Measurements from ENCODE around the gene CTAG1B. TPM values are rescaled to one million over a fixed set of nuclear protein-coding genes. Genes with fewer than 3 reads are reported as not detected.
"Not testable (repeated sequence)": the region's sequence is repeated elsewhere in the genome, so short reads cannot be mapped to it uniquely, and the experiment has no call there.

Gene CTAG1B
- total RNA-seq, 1 experiment from 2014 or later, result not detected

DNA sequence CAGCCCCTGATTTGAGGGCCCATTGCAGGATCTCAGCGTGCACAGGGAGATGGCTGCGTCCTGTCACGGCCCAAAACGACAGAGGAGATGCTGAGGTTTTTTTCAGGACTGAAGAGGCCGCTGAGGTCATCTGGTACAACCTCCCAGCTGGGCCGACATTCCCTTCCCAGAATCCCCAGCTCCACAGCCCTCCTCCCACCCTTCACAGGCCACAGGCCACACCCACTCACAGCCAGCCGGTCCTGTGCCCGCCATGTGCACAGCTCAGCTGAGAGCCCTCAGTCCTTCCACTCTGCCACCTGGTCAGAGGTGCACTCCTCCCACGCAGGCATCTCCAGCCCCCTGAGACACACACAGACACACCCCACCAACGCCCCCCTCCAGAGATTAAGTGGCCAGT is 22.7 kb upstream of the CTAG1B start:
- H3K27me3 ChIP-seq (replicated peaks; ENCODE audit: insufficient read depth, low read depth, low read length, poor library complexity); H3K4me1 ChIP-seq (ENCODE audit: insufficient read depth, low read length, poor library complexity, severe bottlenecking); BruUV-seq (replicated peaks); CTCF ChIA-PET; DNase-seq (ENCODE audit: low spot score); H3K4me3 ChIP-seq (ENCODE audit: low read depth, low read length, poor library complexity, severe bottlenecking); H3K9me3 ChIP-seq (ENCODE audit: low read depth, low read length, poor library complexity, severe bottlenecking); POLR2A ChIA-PET (ENCODE audit: low non-redundant PET); intact Hi-C loops (cut with micrococcal nuclease; ENCODE audit: unreplicated experiment); H3K36me3 ChIP-seq (ENCODE audit: insufficient read depth, low read length, poor library complexity, severe bottlenecking); H3K27ac ChIP-seq (ENCODE audit: low read depth, low read length, poor library complexity, severe bottlenecking): not testable (repeated sequence)

DNA sequence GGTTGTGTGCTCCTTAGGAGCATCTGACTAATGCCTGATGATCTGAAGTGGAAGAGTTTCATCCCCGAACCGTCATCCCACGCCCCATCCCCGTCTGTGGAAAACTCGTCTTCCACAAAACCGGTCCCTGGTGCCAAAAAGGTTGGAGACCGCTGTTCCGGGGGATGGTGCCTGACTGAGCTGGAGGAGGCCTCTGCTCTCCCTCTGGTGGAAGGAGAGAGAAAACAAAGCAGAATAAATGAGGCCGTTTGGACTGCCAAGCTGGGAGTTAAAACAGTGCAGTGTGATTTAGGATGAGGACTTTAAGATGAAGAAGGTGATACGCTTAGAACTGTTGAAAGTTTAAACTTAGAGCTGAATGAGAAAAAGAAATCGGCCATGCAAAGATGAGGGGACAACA is 14.6 kb upstream of the CTAG1B start:
- CTCF ChIA-PET; POLR2A ChIA-PET (ENCODE audit: low non-redundant PET); intact Hi-C loops (cut with micrococcal nuclease; ENCODE audit: unreplicated experiment); H3K4me1 ChIP-seq (ENCODE audit: insufficient read depth, low read length, poor library complexity, severe bottlenecking); H3K27me3 ChIP-seq (replicated peaks; ENCODE audit: insufficient read depth, low read depth, low read length, poor library complexity); DNase-seq (ENCODE audit: low spot score); H3K4me3 ChIP-seq (ENCODE audit: low read depth, low read length, poor library complexity, severe bottlenecking); H3K36me3 ChIP-seq (ENCODE audit: insufficient read depth, low read length, poor library complexity, severe bottlenecking); H3K9me3 ChIP-seq (ENCODE audit: low read depth, low read length, poor library complexity, severe bottlenecking); H3K27ac ChIP-seq (ENCODE audit: low read depth, low read length, poor library complexity, severe bottlenecking); BruUV-seq (replicated peaks): not testable (repeated sequence)

DNA sequence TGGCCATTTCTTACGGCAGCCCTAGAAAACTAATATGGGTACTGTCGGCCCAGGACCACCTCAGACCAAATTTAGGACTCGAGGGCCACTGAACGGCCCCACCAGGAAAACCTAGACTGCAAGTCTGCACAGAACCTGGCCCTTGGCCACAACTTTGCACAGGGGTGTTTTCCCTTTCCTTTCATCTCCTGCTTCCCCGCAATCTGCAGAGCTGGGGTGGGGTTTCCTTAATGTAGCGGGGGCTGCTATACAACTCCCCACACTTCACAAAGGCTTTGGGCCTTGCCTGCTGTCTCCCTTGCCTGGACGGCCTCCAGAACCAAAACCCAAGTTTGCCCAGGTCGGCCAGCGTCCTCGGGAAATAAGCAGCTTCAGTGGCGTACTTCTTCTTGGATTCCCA is 11.9 kb upstream of the CTAG1B start:
- CTCF ChIA-PET; POLR2A ChIA-PET (ENCODE audit: low non-redundant PET); H3K27ac ChIP-seq (ENCODE audit: low read depth, low read length, poor library complexity, severe bottlenecking); intact Hi-C loops (cut with micrococcal nuclease; ENCODE audit: unreplicated experiment); DNase-seq (ENCODE audit: low spot score); H3K27me3 ChIP-seq (replicated peaks; ENCODE audit: insufficient read depth, low read depth, low read length, poor library complexity); BruUV-seq (replicated peaks); H3K36me3 ChIP-seq (ENCODE audit: insufficient read depth, low read length, poor library complexity, severe bottlenecking); H3K4me3 ChIP-seq (ENCODE audit: low read depth, low read length, poor library complexity, severe bottlenecking); H3K9me3 ChIP-seq (ENCODE audit: low read depth, low read length, poor library complexity, severe bottlenecking); H3K4me1 ChIP-seq (ENCODE audit: insufficient read depth, low read length, poor library complexity, severe bottlenecking): not testable (repeated sequence)

DNA sequence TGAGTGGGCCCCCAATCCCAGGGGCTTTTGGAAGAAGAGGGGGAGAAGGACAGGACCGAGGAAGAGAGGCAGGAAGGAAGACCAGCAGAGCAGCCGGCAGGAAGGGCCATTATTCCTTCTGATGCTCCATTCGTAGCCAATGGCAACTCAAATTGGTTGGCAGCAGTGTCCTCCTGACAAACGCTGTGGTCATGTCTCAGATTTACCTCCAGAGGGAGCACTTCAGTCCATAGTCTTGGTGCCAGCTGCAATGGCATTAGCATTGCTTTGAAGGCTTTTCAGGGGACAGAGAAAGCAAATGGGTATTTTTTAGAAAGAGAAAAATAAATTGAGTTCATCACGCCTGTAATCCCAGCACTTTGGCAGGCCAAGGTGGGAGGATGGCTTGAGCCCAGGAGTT is 9.9 kb upstream of the CTAG1B start:
- CTCF ChIA-PET; POLR2A ChIA-PET (ENCODE audit: low non-redundant PET); BruUV-seq (replicated peaks): not testable (repeated sequence)

DNA sequence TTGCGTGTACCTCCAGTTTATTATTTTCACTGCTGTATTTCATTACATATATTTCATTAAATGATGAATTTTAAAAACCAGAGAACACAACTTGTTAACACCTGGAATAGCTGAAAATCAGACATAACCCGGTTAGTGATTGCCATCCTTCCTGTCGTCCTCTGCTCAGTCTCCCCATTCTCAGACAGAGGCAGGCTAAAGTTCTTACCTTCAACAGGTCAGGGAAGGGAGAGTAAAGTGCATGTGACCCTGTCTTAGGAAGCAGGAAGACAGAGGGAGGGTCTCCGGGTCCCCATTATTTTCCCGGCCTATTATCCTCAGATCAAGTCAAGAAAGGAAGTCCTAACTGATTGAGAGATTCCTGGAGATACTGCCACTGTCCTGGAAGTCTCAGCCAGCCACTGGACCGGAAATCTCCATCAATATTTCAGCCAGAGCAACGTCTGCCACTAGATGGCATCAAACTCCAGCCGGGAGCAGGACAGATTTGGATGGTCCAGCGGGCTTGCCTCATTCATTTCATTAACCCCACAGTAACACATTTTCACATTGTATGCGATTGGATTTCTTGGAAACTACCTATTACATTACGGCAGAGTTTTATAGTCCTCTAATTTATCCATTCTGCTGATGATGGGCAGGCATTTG is 1.8 kb upstream of the CTAG1B start:
- H3K27me3 ChIP-seq (replicated peaks; ENCODE audit: insufficient read depth, low read depth, low read length, poor library complexity); H3K36me3 ChIP-seq (ENCODE audit: insufficient read depth, low read length, poor library complexity, severe bottlenecking); BruUV-seq (replicated peaks); POLR2A ChIA-PET (ENCODE audit: low non-redundant PET); H3K4me1 ChIP-seq (ENCODE audit: insufficient read depth, low read length, poor library complexity, severe bottlenecking); H3K27ac ChIP-seq (ENCODE audit: low read depth, low read length, poor library complexity, severe bottlenecking); H3K4me3 ChIP-seq (ENCODE audit: low read depth, low read length, poor library complexity, severe bottlenecking); DNase-seq (ENCODE audit: low spot score); intact Hi-C loops (cut with micrococcal nuclease; ENCODE audit: unreplicated experiment); H3K9me3 ChIP-seq (ENCODE audit: low read depth, low read length, poor library complexity, severe bottlenecking); CTCF ChIA-PET: not testable (repeated sequence)

More for the DNA sequence above, 9.9 kb upstream of the CTAG1B start:
- H3K27me3 ChIP-seq (replicated peaks; ENCODE audit: insufficient read depth, low read depth, low read length, poor library complexity); H3K9me3 ChIP-seq (ENCODE audit: low read depth, low read length, poor library complexity, severe bottlenecking); H3K4me1 ChIP-seq (ENCODE audit: insufficient read depth, low read length, poor library complexity, severe bottlenecking); intact Hi-C loops (cut with micrococcal nuclease; ENCODE audit: unreplicated experiment); DNase-seq (ENCODE audit: low spot score); H3K4me3 ChIP-seq (ENCODE audit: low read depth, low read length, poor library complexity, severe bottlenecking); H3K36me3 ChIP-seq (ENCODE audit: insufficient read depth, low read length, poor library complexity, severe bottlenecking); H3K27ac ChIP-seq (ENCODE audit: low read depth, low read length, poor library complexity, severe bottlenecking): not testable (repeated sequence)

DNA sequence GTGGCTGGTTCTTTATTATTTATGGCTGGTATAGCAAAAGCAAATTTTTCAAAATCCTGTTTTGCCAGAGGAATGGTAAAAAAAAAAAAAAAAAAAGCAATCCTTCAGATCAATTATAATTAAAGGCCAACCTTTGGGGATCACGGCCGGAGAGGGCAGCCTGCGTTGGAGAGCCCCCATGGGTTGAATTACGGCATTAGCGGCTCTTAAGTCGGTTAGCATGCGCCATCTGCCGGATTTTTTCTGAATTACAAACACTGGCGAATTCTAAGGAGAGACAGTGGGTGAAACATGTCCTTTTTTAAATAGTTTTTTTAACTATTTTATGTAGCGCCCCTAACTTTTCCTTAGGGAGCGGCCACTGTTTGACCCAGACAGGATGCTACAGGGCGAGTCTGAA is 5.5 kb downstream of the CTAG1B start:
- BruUV-seq (replicated peaks); CTCF ChIA-PET: not testable (repeated sequence)
- intact Hi-C loops (cut with micrococcal nuclease; ENCODE audit: unreplicated experiment), result loop anchor here (10.0 kb wide), 1 partner anchor 111 kb away; no protein-coding TSS in a partner anchor

DNA sequence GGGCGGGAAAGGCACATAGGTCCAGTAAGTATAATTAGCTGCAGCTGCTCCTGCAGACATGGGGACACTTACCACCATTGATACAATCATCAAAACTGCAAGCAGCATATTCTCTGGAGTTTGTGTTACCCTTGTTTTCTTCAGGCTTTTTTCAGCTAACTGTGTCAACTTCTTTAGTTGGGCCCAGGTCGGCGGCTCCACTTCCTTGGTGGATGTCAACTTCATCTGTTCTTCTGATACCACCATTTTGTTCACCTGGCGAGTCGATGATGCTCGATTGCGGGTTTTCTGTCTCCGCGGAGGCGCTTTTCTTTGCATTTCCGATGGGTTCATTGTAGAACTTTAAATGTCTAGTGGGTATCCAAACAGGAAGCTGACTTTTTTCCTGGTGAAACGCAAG is 7.9 kb downstream of the CTAG1B start:
- CTCF ChIA-PET, result interaction anchor here (0.7 kb wide), 1 partner anchor 55 kb away, joined by 3 read pairs; no protein-coding TSS in a partner anchor
- H3K4me3 ChIP-seq (ENCODE audit: low read depth, low read length, poor library complexity, severe bottlenecking); H3K4me1 ChIP-seq (ENCODE audit: insufficient read depth, low read length, poor library complexity, severe bottlenecking); DNase-seq (ENCODE audit: low spot score); H3K27ac ChIP-seq (ENCODE audit: low read depth, low read length, poor library complexity, severe bottlenecking); H3K27me3 ChIP-seq (replicated peaks; ENCODE audit: insufficient read depth, low read depth, low read length, poor library complexity); H3K9me3 ChIP-seq (ENCODE audit: low read depth, low read length, poor library complexity, severe bottlenecking); H3K36me3 ChIP-seq (ENCODE audit: insufficient read depth, low read length, poor library complexity, severe bottlenecking); POLR2A ChIA-PET (ENCODE audit: low non-redundant PET); BruUV-seq (replicated peaks): not testable (repeated sequence)
- intact Hi-C loops (cut with micrococcal nuclease; ENCODE audit: unreplicated experiment), result loop anchor here (10.0 kb wide), 1 partner anchor 114 kb away; no protein-coding TSS in a partner anchor

More for the DNA sequence above, 5.5 kb downstream of the CTAG1B start:
- H3K4me3 ChIP-seq (ENCODE audit: low read depth, low read length, poor library complexity, severe bottlenecking); H3K27ac ChIP-seq (ENCODE audit: low read depth, low read length, poor library complexity, severe bottlenecking); H3K27me3 ChIP-seq (replicated peaks; ENCODE audit: insufficient read depth, low read depth, low read length, poor library complexity); DNase-seq (ENCODE audit: low spot score); H3K36me3 ChIP-seq (ENCODE audit: insufficient read depth, low read length, poor library complexity, severe bottlenecking); POLR2A ChIA-PET (ENCODE audit: low non-redundant PET); H3K4me1 ChIP-seq (ENCODE audit: insufficient read depth, low read length, poor library complexity, severe bottlenecking); H3K9me3 ChIP-seq (ENCODE audit: low read depth, low read length, poor library complexity, severe bottlenecking): not testable (repeated sequence)

DNA sequence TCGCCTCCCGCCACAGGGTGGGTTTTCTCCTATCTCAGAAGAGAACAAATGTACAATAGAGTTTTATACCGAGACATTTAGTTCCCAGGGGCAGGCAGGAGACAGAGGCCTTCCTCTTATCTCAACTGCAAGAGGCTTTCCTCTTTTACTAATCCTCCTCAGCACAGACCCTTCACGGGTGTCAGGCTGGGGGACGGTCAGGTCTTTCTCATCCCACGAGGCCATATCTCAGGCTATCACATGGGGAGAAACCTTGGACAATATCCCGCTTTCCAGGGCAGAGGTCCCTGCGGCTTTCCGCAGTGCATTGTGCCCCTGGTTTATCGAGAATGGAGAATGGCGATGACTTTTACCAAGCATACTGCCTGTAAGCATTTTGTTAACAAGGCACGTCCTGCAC is 10.3 kb downstream of the CTAG1B start:
- CTCF ChIA-PET; H3K27ac ChIP-seq (ENCODE audit: low read depth, low read length, poor library complexity, severe bottlenecking); intact Hi-C loops (cut with micrococcal nuclease; ENCODE audit: unreplicated experiment); H3K27me3 ChIP-seq (replicated peaks; ENCODE audit: insufficient read depth, low read depth, low read length, poor library complexity); BruUV-seq (replicated peaks); DNase-seq (ENCODE audit: low spot score); H3K4me1 ChIP-seq (ENCODE audit: insufficient read depth, low read length, poor library complexity, severe bottlenecking); H3K9me3 ChIP-seq (ENCODE audit: low read depth, low read length, poor library complexity, severe bottlenecking); H3K4me3 ChIP-seq (ENCODE audit: low read depth, low read length, poor library complexity, severe bottlenecking); POLR2A ChIA-PET (ENCODE audit: low non-redundant PET); H3K36me3 ChIP-seq (ENCODE audit: insufficient read depth, low read length, poor library complexity, severe bottlenecking): not testable (repeated sequence)

All from A673 (cell line).